ENCODE results near the gene MFAP5.
"Not testable (repeated sequence)": the region's sequence is repeated elsewhere in the genome, so short reads cannot be mapped to it uniquely, and the experiment has no call there.

The MFAP5 gene

GRCh38 chr12:8624750-8625149 lies 37.9 kb downstream of the MFAP5 start:
- not testable (repeated sequence) for DNase-seq

DNA sequence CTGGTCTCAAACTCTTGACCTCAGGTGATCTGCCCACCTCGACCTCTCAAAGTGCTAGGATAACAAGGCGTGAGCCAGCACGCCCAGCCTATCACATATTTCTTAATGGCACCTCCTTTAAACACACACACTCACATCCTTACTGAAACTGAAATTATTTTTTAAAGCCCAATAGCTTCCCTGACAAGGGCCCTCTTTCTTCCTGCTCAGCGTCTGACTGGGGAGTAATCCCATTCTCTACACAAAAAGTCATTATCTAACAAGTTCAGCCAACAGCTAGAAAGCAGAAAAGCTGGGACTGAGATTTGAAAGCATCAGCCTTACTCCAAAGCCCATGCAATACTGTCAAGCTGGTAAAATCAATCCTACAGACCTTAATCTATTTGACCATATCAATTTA lies 40.0 kb downstream of the MFAP5 start:
- no peak for DNase-seq

DNA sequence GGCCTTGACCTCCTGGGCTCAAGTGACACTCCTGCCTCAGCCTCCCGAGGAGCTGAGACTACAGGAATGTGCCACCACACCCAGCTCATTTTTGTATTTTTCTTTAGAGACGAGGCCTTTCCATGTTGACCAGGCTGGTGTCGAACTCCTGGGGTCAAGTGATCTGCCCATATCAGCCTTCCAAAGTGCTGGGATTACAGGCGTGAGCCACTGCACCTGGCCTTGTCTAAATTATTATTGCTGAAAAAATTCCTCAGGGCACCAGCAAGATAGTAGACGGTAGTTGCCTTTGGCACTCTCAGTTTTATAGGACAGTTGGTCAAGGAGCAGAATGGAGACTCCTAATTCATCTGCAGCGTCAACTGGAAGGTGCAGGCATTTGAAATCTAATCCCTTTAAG lies 47.4 kb downstream of the MFAP5 start:
- no peak for DNase-seq

DNA sequence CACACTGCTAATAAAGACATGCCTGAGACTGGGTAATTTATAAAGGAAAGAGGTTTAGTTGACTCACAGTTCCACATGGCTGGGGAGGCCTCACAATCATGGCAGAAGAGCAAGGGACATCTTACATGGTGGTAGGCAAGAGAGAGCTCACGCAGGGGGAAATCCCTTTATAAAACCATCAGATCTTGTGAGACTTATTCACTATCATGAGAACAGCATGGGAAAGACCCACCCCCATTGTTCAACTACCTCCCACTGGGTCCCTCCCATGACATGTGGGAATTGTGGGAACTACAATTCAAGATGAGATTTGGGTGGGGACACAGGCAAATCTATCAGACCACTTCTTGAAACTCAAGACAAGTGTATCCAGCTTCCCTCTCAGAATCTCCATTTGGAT lies 48.7 kb downstream of the MFAP5 start:
- DNase-seq = not testable (repeated sequence)

- DNase-seq = no peak
These were observed 50.0 kb downstream of the MFAP5 start, which contains the start of gene AICDA for GRCh38 chr12:8612629-8613028. Gene AICDA (minus strand): TSS chr12:8612859. CDS start chr12:8612767, 92 bp downstream.

- peak; percentile 3 to 19 for DNase-seq
These were observed 53.5 kb downstream of the MFAP5 start for GRCh38 chr12:8609061-8609570.

DNA sequence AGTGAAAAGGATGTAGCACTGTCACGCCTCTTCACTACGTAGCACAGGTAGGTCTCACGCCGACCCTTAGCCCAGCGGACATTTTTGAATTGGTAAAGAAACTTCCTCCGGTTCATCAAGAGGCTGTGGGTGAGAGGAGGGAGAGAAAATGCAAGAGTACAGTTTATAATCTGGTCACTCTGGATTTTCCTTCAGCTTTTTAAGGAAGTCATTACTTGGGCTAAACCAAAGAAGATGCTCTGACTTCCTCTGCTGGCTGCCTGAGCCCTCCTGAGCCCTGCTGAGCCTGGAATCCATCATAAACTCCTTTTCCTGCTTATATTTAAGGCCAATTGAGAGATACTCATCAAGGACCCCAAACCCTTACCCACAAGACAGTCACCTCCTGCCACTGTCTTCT lies 55.7 kb downstream of the MFAP5 start:
- DNase-seq = no peak

DNA sequence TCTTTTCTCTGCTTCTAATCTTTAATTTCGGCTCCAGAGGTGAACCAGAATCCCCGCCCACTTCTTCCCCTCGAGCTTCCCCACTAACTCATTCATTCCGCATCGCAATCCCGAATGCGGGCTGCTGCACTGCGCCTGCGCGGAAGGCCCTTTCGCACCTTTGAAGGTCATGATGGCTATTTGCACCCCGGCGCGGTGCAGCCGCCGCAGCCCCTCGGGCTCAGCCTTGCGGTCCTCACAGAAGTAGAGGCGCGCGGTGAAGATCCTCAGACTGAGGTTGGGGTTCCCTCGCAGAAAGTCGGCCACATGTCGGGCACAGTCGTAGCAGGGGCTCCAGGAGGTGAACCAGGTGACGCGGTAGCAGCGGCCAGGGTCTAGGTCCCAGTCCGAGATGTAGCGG lies 57.6 kb downstream of the MFAP5 start:
- no peak for DNase-seq

DNA sequence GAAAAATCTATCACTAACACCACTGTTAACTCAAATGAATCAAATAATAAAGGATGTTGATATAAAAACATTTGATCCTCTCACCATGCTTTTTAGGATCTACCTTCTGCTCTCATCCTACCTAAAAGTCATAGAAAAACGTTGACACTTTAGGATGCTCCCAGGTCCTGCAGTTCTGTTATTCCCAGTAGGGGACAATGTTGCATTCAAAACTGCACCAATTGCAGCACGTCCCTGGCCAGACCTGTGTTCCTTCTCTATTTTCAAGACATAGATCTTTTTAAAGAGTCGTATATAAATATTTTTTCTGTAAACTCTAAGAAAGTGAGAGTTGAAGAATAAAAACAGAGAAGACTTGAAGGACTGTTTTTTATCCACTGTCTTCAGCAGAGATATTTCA lies 58.8 kb downstream of the MFAP5 start:
- DNase-seq = no peak

GRCh38 chr12:8603286-8603685 lies 59.3 kb downstream of the MFAP5 start:
- no peak for DNase-seq

GRCh38 chr12:8596561-8596960 lies 66.1 kb downstream of the MFAP5 start:
- no peak for DNase-seq
